Superior temporal gyrus (tissue), 1 donor: ENCODE results near the gene PSMF1.
A peak's percentile ranks its signal among the peaks of the same experiment; 100 is the strongest.

Experiments used
- DNase-seq: peaks from one replicate; pipeline ENCODE4 v3.0.0-alpha.2; 2016; ENCODE audit errors: extremely low spot score

Gene PSMF1

GRCh38 chr20:1118336-1119127 lies at the start of gene PSMF1:
Gene PSMF1 (plus strand): TSS chr20:1118602. CDS start chr20:1118774, 172 bp downstream.
- DNase-seq: peak; percentile 93

GRCh38 chr20:1072258-1072657 lies 46.1 kb upstream of the PSMF1 start:
- DNase-seq: no peak

GRCh38 chr20:1075616-1076015 lies 42.8 kb upstream of the PSMF1 start:
- no peak for DNase-seq

DNA sequence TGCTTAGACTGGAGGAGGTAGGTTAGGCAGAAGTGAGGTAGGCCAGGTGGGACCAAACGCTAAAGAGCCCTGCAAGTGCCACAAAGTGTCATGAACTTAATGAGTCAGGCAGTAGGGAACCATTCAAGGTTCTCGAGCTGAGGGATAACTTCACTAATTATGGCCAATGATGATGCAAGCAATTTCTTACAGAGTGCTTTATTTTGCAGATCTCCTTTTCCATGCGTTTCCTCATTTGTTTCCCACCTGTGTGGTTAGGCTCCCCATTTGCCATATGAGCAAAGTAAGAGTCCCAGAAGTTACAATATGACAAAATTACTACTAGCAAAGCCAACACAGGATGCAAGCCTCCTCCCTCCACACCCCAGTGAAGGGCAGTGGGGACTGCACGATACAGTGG lies 36.5 kb upstream of the PSMF1 start:
- no peak for DNase-seq

DNA sequence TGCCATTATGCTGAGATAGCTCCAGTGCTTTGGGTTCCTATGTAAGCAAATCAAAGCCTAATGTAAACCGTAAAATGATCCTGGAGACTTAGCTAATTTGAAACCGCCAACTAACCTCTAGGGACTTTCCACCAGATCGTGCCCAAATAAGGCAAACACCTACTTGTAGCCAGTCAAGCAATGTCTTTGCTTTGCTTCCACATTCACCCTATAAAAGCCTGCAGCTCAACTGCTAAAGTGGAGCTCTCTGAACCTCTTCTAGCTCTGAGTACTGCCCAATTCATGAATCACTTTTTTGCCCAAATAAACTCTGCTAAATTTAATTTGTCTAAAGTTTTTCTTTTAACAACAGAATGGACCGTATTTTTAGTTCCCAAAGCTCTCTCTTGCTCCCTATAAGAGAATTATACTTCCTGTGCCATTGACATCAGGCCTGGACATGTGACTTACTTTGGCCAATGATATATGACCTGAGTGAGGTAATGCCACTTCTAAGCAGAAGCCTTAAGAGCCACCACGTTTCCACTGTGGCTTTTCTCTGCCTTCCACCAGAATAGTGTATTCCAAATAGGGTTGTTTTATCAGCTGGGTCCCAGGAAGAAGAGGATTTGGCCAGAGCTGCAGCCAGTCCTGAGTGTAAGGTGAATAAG lies 34.8 kb upstream of the PSMF1 start:
- no peak for DNase-seq

GRCh38 chr20:1085492-1086276 lies 32.7 kb upstream of the PSMF1 start:
- no peak for DNase-seq

- no peak for DNase-seq
These were observed 31.9 kb upstream of the PSMF1 start for GRCh38 chr20:1086277-1087213.

GRCh38 chr20:1087311-1087905 lies 31.0 kb upstream of the PSMF1 start:
- DNase-seq: no peak

DNA sequence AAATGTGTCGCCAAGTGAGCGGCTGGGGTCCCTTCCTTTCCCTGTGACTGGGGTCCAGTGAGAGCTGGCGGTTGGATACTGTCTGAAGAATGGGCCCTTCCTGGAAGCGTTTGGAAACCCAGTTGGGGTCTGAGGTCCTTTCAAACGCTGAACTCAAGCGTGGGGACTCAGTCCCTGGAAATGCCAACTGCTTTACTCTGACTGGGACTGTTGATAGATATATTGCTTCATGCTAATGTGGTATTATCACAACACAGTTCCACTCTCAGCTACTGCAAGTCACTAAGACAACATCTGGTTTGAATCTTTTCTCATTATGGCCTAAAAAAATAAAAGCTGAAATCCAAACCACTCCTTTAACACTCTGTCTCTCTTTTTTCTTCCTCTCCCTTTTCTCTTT lies 23.7 kb upstream of the PSMF1 start:
- DNase-seq: no peak

DNA sequence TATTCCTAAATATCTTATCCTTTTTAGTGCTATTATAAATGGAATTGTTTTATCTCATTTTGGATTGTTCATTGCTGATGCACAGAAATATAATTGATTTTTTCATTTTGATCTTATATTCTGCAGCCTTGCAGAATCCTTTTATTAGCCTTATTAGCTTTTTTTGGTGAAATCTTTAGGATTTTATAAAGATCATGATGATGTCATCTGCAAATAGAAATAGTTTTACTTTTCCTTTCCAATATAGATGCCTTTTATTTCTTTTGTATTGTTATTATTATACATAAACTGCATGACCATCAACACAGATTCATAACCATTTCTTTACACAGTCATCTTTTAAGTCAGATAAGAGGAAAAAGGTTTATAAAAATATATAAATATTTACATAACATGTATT lies 16.9 kb upstream of the PSMF1 start:
- no peak for DNase-seq

GRCh38 chr20:1102016-1102415 lies 16.4 kb upstream of the PSMF1 start:
- DNase-seq: no peak

- no peak for DNase-seq
These were observed 14.7 kb upstream of the PSMF1 start for GRCh38 chr20:1103751-1104150.

DNA sequence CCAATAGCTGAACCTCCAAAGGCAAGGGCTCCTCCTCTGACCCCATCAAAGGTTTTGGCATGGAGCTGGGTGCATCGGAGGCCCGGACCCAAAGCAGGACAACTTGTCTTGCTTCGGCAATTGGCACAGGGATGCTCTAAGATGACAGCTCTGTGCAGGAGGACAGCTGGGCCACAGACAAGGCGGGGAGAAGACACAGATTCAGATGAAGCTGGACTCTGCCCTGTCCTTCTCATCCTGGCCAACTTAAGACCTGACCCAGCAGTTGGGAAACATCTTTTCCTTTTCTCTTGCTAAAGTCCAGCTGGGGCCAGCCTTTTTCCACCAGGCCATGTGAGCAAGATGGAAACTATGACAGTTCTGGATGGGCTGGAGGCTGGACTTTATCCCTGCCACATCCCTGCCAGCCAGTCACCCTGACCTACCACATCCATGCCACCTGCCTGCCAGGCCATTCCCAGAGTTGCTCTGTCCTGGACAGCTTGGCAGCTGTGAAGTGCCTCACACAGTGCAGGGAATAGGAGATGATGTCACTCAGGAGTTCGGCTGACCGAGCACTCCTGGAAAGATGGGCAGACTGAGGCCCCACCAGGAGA lies 12.7 kb upstream of the PSMF1 start:
- no peak for DNase-seq

DNA sequence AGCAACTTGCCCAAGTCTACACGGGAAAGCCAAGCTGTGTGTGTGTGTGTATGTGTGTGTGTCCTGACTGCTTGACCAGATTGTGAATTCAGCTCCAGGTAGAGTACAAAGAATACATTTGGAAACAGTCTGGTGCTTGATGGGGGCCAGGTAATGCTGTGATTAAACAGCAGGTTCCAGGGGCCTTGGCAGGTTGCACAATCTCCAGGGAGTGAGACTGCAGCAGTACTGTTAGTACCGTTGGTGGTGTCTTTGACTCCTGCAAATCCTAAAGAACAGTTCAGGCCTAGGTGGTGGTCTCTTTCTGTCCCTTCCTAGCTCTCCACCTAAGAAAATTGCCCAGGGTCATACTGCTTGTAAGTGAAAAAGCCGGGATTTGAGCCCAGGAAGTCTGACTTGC lies 11.2 kb upstream of the PSMF1 start:
- DNase-seq: no peak

GRCh38 chr20:1108437-1108920 lies 9.9 kb upstream of the PSMF1 start:
- peak; percentile 61 for DNase-seq

DNA sequence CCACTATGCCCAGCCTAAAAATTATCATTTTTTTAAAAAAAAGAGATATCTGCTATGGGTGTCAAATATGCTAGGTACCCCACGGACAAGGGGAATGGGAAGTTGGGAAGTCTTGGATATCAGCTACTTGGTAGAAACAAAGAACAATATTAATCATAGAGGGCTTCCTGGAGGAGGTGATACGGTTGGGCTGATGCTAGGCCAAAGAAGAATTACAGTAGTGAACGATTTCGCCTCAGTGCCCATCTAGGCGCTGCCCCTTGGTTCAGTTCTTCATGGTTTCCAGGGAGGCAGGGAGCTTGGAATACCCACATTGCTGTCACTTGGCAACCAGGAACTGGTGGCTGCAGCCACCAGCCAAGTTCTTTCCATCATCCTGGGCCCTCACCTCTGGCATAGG lies 5.5 kb upstream of the PSMF1 start:
- no peak for DNase-seq

DNA sequence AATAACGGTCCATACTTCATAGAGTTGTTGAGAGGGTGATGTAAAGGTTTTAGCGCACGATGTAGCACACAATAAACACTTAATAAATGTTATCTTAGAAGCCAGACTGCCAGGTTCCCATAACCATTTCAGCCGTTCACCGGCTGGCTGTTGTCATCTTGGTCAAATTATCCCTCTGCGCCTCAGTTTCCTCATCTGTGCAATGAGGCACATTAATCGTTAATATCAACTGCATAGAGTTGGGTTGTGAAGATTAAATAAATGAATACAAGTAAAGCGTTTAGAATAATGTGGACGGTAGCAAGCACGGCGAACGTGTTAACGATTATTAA lies 432 bp upstream of the PSMF1 start:
- no peak for DNase-seq

DNA sequence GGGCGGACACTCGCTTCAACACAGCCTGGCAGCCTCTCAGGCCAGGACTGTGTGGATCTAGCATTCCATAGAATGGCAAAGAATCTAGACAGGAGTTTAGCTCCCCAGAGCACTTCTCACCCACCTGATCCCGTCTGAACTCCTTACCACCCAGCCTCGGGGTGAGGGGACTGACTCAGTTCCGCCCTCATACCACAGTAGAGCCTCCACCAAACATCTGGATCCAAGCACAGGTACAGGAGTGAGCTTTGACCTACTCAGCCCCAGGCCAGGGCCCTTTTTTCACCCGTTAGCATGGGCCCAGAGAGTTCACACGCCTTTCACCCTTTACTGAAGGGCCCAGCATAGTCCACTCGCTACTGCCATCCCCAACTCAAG lies 715 bp downstream of the PSMF1 start:
- DNase-seq: no peak

GRCh38 chr20:1119524-1119923 lies 1.1 kb downstream of the PSMF1 start:
- DNase-seq: no peak

GRCh38 chr20:1121429-1121828 lies 3.0 kb downstream of the PSMF1 start:
- no peak for DNase-seq
